ENCODE data around the gene LRRN2. TPM values are rescaled to one million over a fixed set of nuclear protein-coding genes. Genes with fewer than 3 reads are reported as not detected.

Gene LRRN2
- total RNA-seq, 1 donor from 2014 or later = not detected

DNA sequence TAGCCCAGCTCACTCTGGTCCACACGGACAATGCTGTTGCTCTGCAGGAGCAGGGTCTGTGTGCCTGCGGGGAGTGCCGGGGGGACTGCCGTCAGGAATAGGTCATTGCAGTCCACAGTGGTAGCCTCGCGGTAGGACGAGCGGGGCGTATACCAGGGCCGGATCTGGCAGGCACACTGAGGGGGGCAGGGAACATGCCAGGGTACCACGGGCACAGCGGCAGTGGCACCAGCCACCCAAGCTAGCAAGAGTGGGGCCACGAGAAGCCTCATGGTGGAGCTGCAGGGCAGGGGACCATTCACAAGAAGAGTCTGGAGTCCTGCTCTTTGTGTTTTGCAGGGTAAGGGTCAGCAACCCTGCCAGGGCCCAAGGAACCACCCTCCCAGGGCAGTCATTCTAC is 65.8 kb downstream of the LRRN2 start:
- no peaks in the 10 kb centered on the region for H3K27me3 Mint-ChIP-seq
- H3K36me3 Mint-ChIP-seq (ENCODE audit: low read depth) = peaks cover 12% of the 10 kb centered on the region
- H3K27ac Mint-ChIP-seq = no peak overlapping the region
- no peak for ATAC-seq (ENCODE audit: low read depth)
- no peak for TF ChIP-seq CTCF (IDR thresholded peaks at IDR 0.05)
- intact Hi-C loops (cut with micrococcal nuclease) = no loop called here
- CTCF ChIA-PET = no interaction called here
- POLR2A ChIA-PET = no interaction called here
- H3K4me3 Mint-ChIP-seq = no peak overlapping the region
- H3K4me1 Mint-ChIP-seq = no peaks in the 10 kb centered on the region
- no peaks in the 10 kb centered on the region for H3K9me3 Mint-ChIP-seq
- no peak for DNase-seq

DNA sequence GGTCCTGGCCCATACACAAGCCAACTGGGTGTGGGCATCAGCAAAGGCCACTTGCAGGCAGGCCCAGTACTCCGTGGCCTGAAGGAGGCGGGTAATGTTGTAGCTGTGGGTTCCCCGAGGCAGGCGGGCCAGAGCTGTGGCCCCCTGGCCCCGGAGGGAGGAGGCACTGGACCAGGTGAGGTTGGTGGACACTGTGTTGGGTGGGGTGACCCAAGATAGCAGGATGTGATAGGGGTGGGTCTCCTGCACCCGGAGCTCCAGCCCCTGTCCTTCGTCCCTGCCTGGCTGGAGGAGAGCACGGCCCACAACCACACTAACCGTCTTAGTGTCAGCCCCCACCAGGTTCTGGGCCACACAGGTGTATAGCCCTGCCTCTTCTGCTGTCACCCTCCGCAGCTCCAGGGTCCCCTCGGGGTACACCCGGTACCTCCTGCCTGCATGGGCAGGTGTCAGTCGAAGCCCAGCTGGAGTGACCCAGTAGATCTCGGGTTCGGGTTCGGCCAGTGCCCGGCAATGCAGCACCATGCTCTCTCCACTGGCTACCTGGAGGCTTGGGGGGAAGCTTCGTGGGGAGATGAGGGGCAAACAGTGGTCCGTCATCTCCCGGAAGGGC is 67.3 kb downstream of the LRRN2 start:
- no peak for DNase-seq
- CTCF ChIA-PET = no interaction called here
- Mint-ChIP-seq H3K27me3 (no peaks in the 10 kb centered on the region), H3K4me1 (no peaks in the 10 kb centered on the region), H3K36me3 (ENCODE audit: low read depth) (peaks cover 12% of the 10 kb centered on the region), H3K27ac (no peak overlapping the region), H3K4me3 (no peak overlapping the region), H3K9me3 (no peaks in the 10 kb centered on the region)
- TF ChIP-seq CTCF (IDR thresholded peaks at IDR 0.05) = no peak
- intact Hi-C loops (cut with micrococcal nuclease) = no loop called here
- POLR2A ChIA-PET = no interaction called here
- ATAC-seq (ENCODE audit: low read depth) = no peak

- ATAC-seq (ENCODE audit: low read depth) (no peak), DNase-seq (no peak)
- Mint-ChIP-seq H3K4me1 (no peaks in the 10 kb centered on the region), H3K27ac (no peak overlapping the region), H3K4me3 (no peak overlapping the region), H3K9me3 (no peaks in the 10 kb centered on the region), H3K27me3 (no peaks in the 10 kb centered on the region), H3K36me3 (ENCODE audit: low read depth) (peaks cover 12% of the 10 kb centered on the region)
- CTCF ChIA-PET = no interaction called here
- TF ChIP-seq CTCF (IDR thresholded peaks at IDR 0.05) = no peak
- intact Hi-C loops (cut with micrococcal nuclease) = no loop called here
- POLR2A ChIA-PET = no interaction called here
These were observed 68.0 kb downstream of the LRRN2 start for GRCh38 chr1:204617256-204618147.

DNA sequence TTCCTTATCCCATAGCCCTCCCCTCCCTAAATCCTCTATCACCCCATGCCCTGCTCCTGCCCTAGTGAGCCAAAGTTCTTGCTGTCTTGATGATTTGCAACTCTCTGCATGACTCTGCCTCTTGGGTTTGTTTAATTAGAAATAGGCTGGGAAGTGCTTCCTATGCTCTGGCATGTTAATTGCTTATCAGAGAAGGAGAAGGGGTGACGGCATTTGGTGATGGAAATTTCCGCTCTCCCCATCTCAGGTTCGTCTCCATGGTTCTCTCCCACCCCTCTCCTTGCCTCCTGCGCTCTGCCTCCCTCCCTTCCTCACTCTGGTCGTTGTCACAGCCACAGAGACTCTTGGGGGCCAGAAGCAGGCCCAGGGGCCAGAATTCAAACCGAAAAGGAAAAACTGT is 68.9 kb downstream of the LRRN2 start:
- ChIA-PET POLR2A (no interaction called here), CTCF (no interaction called here)
- Mint-ChIP-seq H3K4me1 (no peaks in the 10 kb centered on the region), H3K36me3 (ENCODE audit: low read depth) (peaks cover 9% of the 10 kb centered on the region), H3K27ac (no peak overlapping the region), H3K4me3 (no peak overlapping the region), H3K27me3 (no peaks in the 10 kb centered on the region), H3K9me3 (no peaks in the 10 kb centered on the region)
- no peak for ATAC-seq (ENCODE audit: low read depth)
- intact Hi-C loops (cut with micrococcal nuclease) = no loop called here
- no peak for TF ChIP-seq CTCF (IDR thresholded peaks at IDR 0.05)
- no peak for DNase-seq

DNA sequence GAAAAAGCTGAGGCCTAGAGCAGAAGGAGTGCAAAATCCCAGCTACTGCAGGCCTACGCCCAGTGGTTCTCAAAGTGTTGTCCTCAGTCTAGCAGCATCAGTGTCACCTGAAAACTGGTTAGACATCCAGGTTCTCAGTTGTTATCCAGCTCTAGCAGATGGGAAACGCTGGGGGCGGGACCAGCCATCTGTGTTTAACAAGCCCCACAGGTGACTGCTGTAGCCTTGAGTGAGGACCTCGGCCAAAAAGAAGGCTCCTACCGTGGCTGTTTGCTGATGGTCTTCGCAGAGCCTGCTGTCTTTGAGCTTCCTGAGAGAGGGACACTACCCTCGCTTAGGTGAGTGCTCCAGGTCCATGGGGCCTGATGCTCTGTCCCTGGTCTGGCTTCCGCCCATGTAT is 69.7 kb downstream of the LRRN2 start:
- no peak for TF ChIP-seq CTCF (IDR thresholded peaks at IDR 0.05)
- no peak overlapping the region for H3K27ac Mint-ChIP-seq
- DNase-seq (no peak), ATAC-seq (ENCODE audit: low read depth) (no peak)
- no peak overlapping the region for H3K4me3 Mint-ChIP-seq
- no peaks in the 10 kb centered on the region for H3K9me3 Mint-ChIP-seq
- no peaks in the 10 kb centered on the region for H3K27me3 Mint-ChIP-seq
- peaks cover 8% of the 10 kb centered on the region for H3K36me3 Mint-ChIP-seq (ENCODE audit: low read depth)
- ChIA-PET CTCF (no interaction called here), POLR2A (no interaction called here)
- intact Hi-C loops (cut with micrococcal nuclease) = no loop called here
- H3K4me1 Mint-ChIP-seq = no peaks in the 10 kb centered on the region
